H1 (cell line): ENCODE measurements around the gene PIWIL1. TPM values are rescaled to one million over a fixed set of nuclear protein-coding genes. Genes with fewer than 3 reads are reported as not detected.

Experiments
- CHD7 ChIP-seq: fragments of 300-600 bp; sonication (generic); IDR thresholded peaks from 2 replicates; pipeline ENCODE4 v1.7.1; 2012; ENCODE audit warnings: low read length, moderate library complexity, mild to moderate bottlenecking, inconsistent platforms; ENCODE audit not compliant: insufficient replicate concordance
- EGR1 ChIP-seq: IDR thresholded peaks from 2 replicates; pipeline ENCODE4 v1.6.1; 2011; ENCODE audit warnings: low read depth, low read length, borderline replicate concordance
- FOSL1 ChIP-seq: IDR thresholded peaks from 2 replicates; pipeline ENCODE4 v1.6.1; 2011; ENCODE audit warnings: mild to moderate bottlenecking, low read depth, low read length, moderate library complexity; ENCODE audit not compliant: insufficient read depth
- NRF1 ChIP-seq: IDR thresholded peaks from 2 replicates; pipeline ENCODE4 v1.6.1; 2011; ENCODE audit warnings: mild to moderate bottlenecking, low read depth, low read length, improper control_type of control experiment
- RBBP5 ChIP-seq: IDR thresholded peaks from 2 replicates; pipeline ENCODE4 v1.7.1; 2012; ENCODE audit warnings: low read depth, mild to moderate bottlenecking, inconsistent platforms, low read length, moderate library complexity, borderline replicate concordance
- RNF2 ChIP-seq: fragments of 200-900, 300-1000 bp; sonication (generic); IDR thresholded peaks from 2 replicates; pipeline ENCODE4 v1.7.1; 2016; ENCODE audit warnings: borderline replicate concordance, low read depth, mild to moderate bottlenecking, antibody characterized with exemption, low read length; ENCODE audit not compliant: poor library complexity, severe bottlenecking; ENCODE audit errors: missing control alignments
- SIRT6 ChIP-seq: IDR thresholded peaks from one replicate; pipeline ENCODE4 v1.7.1; 2012; ENCODE audit warnings: low read length, inconsistent platforms
- TBP ChIP-seq: IDR thresholded peaks from 2 replicates; pipeline ENCODE4 v1.6.1; 2011; ENCODE audit warnings: low read depth, low read length, improper control_type of control experiment
- polyA plus RNA-seq, 7 experiments: library from polyadenylated mRNA; depleted of rRNA in 3 of 7; stranded (reverse) in 5 of 7; unstranded in 2 of 7; fragments of >200 nt in 5 of 7; fragments of 200-250 nt in 2 of 7; gene quantifications; 1 replicate in 5 of 7; 2 replicates in 1 of 7; 4 replicates in 1 of 7; pipeline versions ENCODE4 v1.2.1 to v1.2.3, GENCODE V29; 2011 to 2013; ENCODE audit warnings: missing spikeins in 2 of 7, mixed read lengths in 2 of 7
- total RNA-seq: library from RNA; stranded (reverse); fragmentation: NEBNext Ultra II Directional; extraction: Animal tissue kit (Norgen Biotek cat#: 25700); gene quantifications from 2 replicates; pipeline ENCODE4 v1.2.1, GENCODE V29; 2021

Gene PIWIL1
- total and polyA plus RNA-seq, 2 of the 8 experiments (the other 6 are each of a cell fraction or from before 2014, with no cell fraction given) = not detected

GRCh38 chr12:130375296-130376287 lies 37.9 kb downstream of the PIWIL1 start (continued):
- TF ChIP-seq CHD7 (no peak), RBBP5 (no peak), SIRT6 (no peak), TBP (no peak), RNF2 (no peak), FOSL1 (no peak), NRF1 (no peak), EGR1 (no peak)
